Measurements from ENCODE around the gene SLA2.

DNA sequence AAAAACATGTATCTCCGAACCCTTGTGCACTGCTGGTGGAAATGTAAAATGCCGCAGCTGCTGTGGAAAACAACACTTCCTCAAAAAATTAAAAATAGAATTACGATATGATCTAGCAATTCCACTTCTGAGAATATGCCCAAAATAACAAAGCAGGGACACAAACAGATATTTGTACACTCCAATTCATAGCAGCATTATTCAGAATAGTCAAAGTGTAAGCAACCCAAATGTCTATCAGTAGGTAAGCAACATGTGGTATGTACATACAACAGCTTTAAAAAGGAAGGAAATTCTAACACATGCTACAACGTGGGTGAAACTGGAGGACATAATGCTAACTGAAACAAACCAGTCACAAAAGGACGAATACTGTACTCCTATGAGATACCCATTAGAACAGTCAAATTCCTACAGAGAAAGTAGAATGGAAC, 46.1 kb downstream of the SLA2 start:
- no peak for TF ChIP-seq EZH2 (IDR thresholded peaks at IDR 0.05; ENCODE audit: insufficient read depth, poor library complexity, severe bottlenecking)
- no peak for TF ChIP-seq EZH2phosphoT487 (IDR thresholded peaks at IDR 0.05; ENCODE audit: insufficient read depth, low read depth)

Measured in GM23248 (cell line).